A549 (cell line): ENCODE measurements around the gene OR6N2.

Experiments used
- CEBPB ChIP-seq, 2 experiments: fragments of >200 bp in 1 of 2; sonication (Bioruptor Twin) in 1 of 2; formaldehyde crosslinking in 1 of 2; IDR thresholded peaks; 2 replicates each; pipeline ENCODE4 v1.6.1; 2012 to 2016
- CTCF ChIP-seq: fragments of >200 bp; sonication (Bioruptor Twin); formaldehyde crosslinking; IDR thresholded peaks from 3 replicates; pipeline ENCODE4 v1.5.1; 2016
- EP300 ChIP-seq, 2 experiments: fragments of >200 bp; sonication (Bioruptor Twin); formaldehyde crosslinking; IDR thresholded peaks; 2 replicates in 1 of 2; 3 replicates in 1 of 2; pipeline ENCODE4 v1.6.1; 2016 to 2017
- HEYL ChIP-seq: fragments of 250-450 bp; sonication (Bioruptor Pico); IDR thresholded peaks from 2 replicates; pipeline ENCODE4 v1.8.0; 2021; ENCODE audit warnings: mild to moderate bottlenecking, moderate library complexity
- RAD21 ChIP-seq, 2 experiments: fragments of >200 bp in 1 of 2; sonication (Bioruptor Twin) in 1 of 2; formaldehyde crosslinking in 1 of 2; IDR thresholded peaks in 1 of 2; conservative IDR thresholded peaks in 1 of 2; 2 replicates in 1 of 2; 3 replicates in 1 of 2; pipeline ENCODE4 v1.6.1; 2012 to 2018; ENCODE audit warnings: inconsistent platforms in 1 of 2
- RCOR1 ChIP-seq: fragments of 150-350 bp; IDR thresholded peaks from 2 replicates; pipeline ENCODE4 v1.6.1; 2014; ENCODE audit warnings: antibody characterized with exemption, low read length, low read depth
- RFX5 ChIP-seq: fragments of 450-650 bp; IDR thresholded peaks from 2 replicates; pipeline ENCODE4 v1.7.1; 2014; ENCODE audit warnings: antibody characterized with exemption, mild to moderate bottlenecking, moderate library complexity
- ZNF302 ChIP-seq: fragments of 250-450 bp; sonication (Bioruptor Pico); IDR thresholded peaks from 2 replicates; pipeline ENCODE4 v1.9.0; 2021; ENCODE audit warnings: inconsistent platforms, mild to moderate bottlenecking, moderate library complexity
- TF ChIP-seq, protein P1 (sequence below): fragments of >200 bp; sonication (Bioruptor Twin); formaldehyde crosslinking; IDR thresholded peaks from 3 replicates; pipeline ENCODE4 v1.6.1; 2016
- TF ChIP-seq, protein P2 (sequence below): IDR thresholded peaks from 2 replicates; pipeline ENCODE4 v1.6.1; 2012

- TF ChIP-seq ZNF302 = no peak
- TF ChIP-seq HEYL (CRISPR knock-in tag) = no peak
- no peak for TF ChIP-seq EP300 (IDR thresholded peaks at IDR 0.05)
- TF ChIP-seq CTCF = no peak
- TF ChIP-seq, protein P1, sequence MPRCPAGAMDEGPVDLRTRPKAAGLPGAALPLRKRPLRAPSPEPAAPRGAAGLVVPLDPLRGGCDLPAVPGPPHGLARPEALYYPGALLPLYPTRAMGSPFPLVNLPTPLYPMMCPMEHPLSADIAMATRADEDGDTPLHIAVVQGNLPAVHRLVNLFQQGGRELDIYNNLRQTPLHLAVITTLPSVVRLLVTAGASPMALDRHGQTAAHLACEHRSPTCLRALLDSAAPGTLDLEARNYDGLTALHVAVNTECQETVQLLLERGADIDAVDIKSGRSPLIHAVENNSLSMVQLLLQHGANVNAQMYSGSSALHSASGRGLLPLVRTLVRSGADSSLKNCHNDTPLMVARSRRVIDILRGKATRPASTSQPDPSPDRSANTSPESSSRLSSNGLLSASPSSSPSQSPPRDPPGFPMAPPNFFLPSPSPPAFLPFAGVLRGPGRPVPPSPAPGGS = no peak
- TF ChIP-seq RAD21 (conservative IDR thresholded peaks at IDR 0.05 in 1 of 2, IDR thresholded peaks at IDR 0.05 in 1 of 2) = no peak
- TF ChIP-seq CEBPB (IDR thresholded peaks at IDR 0.05) = no peak
- TF ChIP-seq RCOR1 = no peak
- TF ChIP-seq, protein P2, sequence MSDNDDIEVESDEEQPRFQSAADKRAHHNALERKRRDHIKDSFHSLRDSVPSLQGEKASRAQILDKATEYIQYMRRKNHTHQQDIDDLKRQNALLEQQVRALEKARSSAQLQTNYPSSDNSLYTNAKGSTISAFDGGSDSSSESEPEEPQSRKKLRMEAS = no peak
- TF ChIP-seq RFX5 = no peak
Measured at GRCh38 chr1:158794247-158794646, 13.2 kb upstream of the OR6N2 start.
